Amygdala (tissue), 56 donors: Measurements from ENCODE around the gene RGCC.

Experiments
- DNase-seq, 56 donors: peaks; one replicate each; lab custom pipeline; 2025; lab: John Stamatoyannopoulos, UW

RGCC gene

DNA sequence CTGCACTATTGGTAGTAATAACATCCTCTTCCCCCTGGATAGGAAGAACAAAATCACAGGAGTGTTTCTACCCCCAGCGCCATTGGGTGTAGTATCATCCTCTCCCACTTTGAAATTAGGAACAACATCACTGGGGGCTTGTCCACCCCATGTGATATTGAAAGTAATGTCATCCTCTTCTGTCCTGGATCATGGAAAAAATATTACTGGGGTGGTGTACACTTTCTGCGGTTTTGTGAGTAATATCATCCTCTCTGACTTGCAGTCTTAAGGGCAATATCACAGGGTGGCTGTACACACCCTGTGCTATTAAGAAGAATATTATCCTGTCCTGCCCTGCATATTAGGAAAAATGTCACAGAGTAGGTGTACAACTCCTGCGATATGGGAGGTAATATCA lies 4.9 kb upstream of the RGCC start:
- DNase-seq = no peak

- DNase-seq = no peak
Observed at GRCh38 chr13:41453620-41454019, 3.7 kb upstream of the RGCC start.

DNA sequence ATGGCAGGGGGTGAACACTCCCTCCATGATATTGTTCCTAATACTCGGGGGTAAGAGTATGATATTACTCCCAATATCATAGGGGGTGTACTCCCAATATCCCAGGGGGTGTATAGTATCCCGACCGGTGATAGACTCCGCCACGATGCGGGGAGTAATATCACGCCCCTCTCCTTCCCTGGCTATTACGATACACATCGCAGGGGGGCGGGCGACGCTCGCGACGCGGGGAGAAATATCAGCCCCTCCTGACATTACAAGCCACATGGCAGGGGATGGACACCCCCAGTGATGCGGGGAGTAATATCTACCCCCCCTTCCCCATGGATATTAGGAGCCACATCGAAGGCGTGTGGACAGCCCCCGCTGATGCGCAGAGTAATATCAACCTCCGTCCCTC lies 3.2 kb upstream of the RGCC start:
- DNase-seq = no peak

DNA sequence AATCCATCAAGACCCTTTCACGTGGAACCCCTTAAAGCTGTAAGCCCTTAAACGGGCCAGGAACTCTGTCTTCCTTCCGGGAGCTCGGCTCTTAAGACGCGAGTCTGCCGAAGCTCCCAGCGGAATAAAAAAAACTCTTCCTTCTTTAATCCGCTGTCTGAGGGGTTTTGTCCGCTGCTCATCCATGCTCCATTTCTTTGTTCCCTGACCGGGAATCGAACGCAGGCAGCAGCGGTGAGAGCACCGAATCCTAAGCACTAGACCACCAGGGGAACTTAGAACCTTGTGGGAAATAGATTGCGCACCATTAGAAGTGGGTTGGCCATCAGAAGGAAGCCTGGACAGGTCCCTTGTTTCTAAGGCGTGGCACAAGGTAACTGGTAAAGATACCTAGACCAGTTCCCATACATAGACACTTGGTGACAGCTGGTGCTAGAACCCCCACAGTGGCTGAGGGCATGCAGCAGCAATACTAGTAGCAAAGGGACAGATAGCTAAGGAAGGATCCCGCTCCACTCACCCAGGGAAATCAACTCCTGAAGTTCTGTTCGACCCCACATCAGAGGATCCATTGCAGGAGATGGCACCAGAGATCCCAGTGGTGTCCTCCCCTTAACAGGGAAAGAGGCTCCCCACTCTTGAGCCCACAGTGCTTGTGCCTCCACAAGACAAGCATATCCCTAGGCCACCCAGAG lies 1.5 kb upstream of the RGCC start:
- DNase-seq = no peak

GRCh38 chr13:41457589-41458186 lies 338 bp downstream of the RGCC start:
- DNase-seq = no peak

- DNase-seq = peak in 10 of 56 donors; percentile 22 to 58 (median 30)
Observed at GRCh38 chr13:41458187-41458760, 924 bp downstream of the RGCC start.

DNA sequence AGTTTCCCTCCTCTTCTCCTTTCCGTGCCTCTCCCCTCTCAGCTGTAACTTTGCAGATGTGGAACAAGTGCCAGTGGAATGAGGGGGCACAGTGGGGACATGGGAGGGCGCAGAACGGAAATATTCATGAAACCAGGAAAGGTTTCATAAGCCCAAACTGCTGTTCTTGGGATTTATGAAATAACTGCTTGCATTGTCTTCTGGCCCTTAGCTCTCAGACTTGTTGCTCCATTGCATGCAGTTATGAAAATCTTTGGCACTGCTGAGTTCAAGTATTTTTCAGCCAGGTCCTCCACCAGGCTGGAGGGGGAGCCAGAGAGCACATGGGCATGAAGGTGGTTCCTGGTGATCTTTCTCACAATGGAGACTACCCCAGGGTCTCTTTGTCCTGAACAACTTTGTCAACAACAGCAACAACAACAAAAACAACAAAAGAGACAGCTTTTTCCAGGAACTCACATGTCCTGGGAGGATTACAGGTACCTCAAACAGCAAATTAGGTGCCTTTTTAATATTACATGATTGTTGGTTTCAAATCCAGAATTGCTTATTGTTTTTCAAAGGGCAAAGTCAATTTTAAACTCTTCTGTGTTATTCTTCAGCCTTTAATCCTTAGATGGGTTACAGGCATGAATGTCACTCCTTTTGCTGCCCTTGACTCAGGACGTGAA lies 1.5 kb downstream of the RGCC start:
- DNase-seq = peak in 12 of 56 donors; percentile 13 to 52 (median 24)

DNA sequence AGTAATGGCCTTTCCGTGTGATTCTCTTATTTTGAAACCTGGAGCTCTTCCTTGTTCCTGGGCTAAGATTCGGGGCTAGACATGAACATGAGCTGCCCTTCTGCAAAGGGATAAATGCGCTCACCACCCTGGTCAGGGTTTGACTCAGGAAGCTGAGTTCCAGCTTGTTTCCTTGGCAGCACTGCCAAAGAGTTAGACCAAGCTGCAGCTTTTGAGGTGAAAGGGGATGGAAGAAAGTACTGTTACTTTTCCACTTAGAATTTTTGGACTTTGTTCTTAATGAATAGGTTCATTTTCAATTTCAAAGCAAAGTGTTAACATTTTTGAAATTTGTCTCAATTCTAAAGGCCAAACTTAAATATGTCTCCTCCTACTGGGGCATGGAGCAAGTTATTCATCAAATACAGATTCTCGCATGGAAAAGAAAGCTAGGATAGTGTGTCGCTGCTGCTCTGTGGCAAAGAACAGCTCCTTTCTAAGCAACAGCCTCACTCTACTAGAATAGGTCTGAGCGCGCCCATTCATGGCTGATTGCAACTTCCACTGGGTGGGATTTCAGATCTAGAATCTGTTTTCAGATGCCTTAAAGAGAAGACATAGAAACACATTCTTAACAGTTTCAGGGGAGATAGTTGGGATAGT lies 2.2 kb downstream of the RGCC start:
- DNase-seq = peak in 6 of 56 donors; percentile 15 to 36 (median 22)

- no peak for DNase-seq
Observed at GRCh38 chr13:41460074-41460465, 2.7 kb downstream of the RGCC start.

DNA sequence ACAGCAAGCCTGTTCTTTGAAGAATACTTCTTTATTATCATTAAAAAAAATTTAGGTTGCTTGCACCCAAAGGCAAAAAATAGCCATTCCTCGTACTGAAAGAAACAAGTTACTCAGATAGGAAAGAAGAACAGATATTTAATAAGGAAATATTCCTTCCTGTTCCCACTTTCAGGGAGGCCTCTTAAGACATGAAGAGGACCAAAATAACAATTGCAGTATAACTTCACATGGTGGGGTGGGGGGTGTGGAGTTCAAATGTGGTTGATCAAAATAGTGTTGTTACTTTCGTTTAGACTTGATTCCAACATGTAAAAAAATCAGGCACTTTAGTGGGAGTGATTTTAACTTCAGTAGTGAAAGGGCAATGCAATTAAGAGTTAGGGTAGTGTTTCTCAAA lies 3.6 kb downstream of the RGCC start:
- no peak for DNase-seq

GRCh38 chr13:41461527-41462139 lies 4.3 kb downstream of the RGCC start:
- no peak for DNase-seq

DNA sequence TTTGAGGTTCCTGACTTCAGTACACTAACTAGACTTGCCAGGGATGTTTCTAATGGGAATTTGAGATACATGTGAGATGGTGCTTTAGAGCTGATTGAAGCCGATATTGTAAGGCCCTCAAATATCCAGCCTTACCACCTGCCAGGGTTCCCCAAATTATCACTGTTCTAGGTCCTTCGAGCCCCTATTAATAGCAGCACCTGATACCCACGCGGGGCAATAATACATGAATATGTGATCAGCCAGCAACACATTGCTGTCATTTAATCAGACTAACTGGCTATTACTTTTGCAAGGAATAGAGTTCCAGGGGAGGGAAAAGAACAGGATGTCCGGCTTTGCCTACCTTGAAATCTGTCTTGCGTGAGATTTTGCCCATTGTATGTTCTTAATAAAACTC lies 5.1 kb downstream of the RGCC start:
- no peak for DNase-seq

GRCh38 chr13:41463838-41464602 lies 6.7 kb downstream of the RGCC start:
- no peak for DNase-seq

DNA sequence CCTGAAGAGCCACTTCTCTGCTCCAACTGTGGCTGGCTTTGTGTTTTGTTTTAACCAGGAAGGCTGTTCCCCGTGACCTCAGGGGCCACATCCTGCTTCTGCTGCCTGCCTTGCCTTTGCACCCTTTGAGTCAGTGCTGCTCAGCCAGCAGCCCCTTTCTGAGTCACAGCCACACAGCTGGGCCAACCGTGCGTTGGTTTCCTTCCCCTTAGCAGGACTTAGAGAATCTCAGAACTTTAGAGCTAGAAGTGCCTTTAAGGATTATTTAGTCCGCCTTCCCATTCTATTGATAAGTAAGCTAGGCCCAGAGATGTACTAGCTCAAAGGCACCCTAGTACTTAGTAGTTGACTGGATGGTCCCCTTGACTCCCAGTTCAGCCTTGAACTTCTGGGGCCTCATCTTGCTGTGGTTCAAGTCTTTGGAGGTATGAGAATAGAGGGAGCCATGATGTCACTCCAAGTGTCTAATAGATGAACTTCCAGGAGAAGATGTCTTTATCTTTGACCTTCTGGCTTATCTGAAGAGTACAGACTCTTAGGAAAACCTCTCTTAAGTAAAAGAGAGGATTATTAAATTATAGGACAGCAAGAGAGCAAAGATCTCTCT lies 8.0 kb downstream of the RGCC start:
- DNase-seq = peak in 2 of 56 donors; percentile 20 to 23

DNA sequence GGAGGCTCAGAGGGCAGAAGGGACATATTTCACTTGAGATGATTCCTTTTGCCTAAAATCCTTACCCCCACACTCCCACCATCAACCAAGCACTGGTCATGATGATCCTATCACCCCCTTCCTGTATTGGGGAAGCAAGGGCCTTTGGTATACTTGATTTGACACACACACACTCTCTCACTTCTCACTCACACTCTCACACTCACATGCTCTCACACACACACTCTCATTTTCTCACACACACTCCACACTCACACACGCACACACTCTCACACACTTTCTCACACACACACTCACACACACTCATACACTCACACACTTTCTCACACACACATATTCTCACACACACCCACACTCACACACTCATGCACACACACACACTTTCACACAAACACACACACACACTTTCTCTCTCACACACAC lies 8.6 kb downstream of the RGCC start:
- no peak for DNase-seq

- DNase-seq = peak in 5 of 56 donors; percentile 21 to 39 (median 30)
Observed at GRCh38 chr13:41467425-41467945, 10.1 kb downstream of the RGCC start.

DNA sequence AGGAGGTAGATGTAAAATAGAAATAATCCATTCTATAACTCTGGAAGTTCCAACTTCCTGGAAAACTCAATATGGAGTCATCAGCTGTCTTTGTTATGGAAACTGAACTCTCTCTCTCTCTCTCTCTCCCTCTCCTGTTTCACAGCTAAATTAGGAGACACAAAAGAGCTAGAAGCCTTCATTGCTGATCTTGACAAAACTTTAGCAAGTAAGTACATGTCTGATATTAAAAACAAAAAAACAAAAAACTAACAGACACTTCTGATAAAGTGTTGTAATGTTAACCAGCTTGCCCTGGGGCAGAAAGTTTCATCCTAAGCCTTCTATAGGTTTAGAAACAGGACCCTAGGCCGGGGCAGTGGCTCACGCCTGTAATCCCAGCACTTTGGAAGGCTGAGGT lies 11.3 kb downstream of the RGCC start:
- no peak for DNase-seq

GRCh38 chr13:41470196-41470595 lies 12.8 kb downstream of the RGCC start:
- DNase-seq = no peak

- no peak for DNase-seq
Observed at GRCh38 chr13:41471785-41472184, 14.4 kb downstream of the RGCC start.
